GM19351 (cell line): ENCODE measurements around the gene LY6G6F.

Experiments used
- ATAC-seq: cut with Tn5 transposase; IDR thresholded peaks from one replicate; pipeline ENCODE4 v1.9.1; 2021; ENCODE audit warnings: mild to moderate bottlenecking, moderate library complexity; ENCODE audit not compliant: unreplicated experiment

LY6G6F gene

GRCh38 chr6:31706599-31706998 is at the start of gene LY6G6F:
Gene LY6G6F (plus strand): TSS chr6:31706866. CDS start chr6:31706907, 41 bp downstream.
- no peak for ATAC-seq

GRCh38 chr6:31657406-31658157 is 49.1 kb upstream of the LY6G6F start:
- ATAC-seq: no peak

- ATAC-seq: no peak
Measured at GRCh38 chr6:31658158-31658688, 48.4 kb upstream of the LY6G6F start.

- no peak for ATAC-seq
Measured at GRCh38 chr6:31658983-31659648, 47.5 kb upstream of the LY6G6F start.

- ATAC-seq: no peak
Measured at GRCh38 chr6:31659649-31660380, 46.9 kb upstream of the LY6G6F start.

- peak; percentile 55 for ATAC-seq
Measured at GRCh38 chr6:31660381-31661261, 46.0 kb upstream of the LY6G6F start, which contains the start of gene C6orf47. Gene C6orf47 (minus strand): TSS chr6:31660778. CDS start chr6:31659947, 831 bp downstream.

- ATAC-seq: no peak
Measured at GRCh38 chr6:31661262-31662123, 45.2 kb upstream of the LY6G6F start.

- ATAC-seq: no peak
Measured at GRCh38 chr6:31662124-31662723, 44.4 kb upstream of the LY6G6F start.

GRCh38 chr6:31663126-31663960 is 43.3 kb upstream of the LY6G6F start:
- no peak for ATAC-seq

GRCh38 chr6:31663961-31664789 is 42.5 kb upstream of the LY6G6F start:
- no peak for ATAC-seq

GRCh38 chr6:31664790-31665500 is 41.7 kb upstream of the LY6G6F start, which contains the start of gene GPANK1:
Gene GPANK1 (minus strand): TSS chr6:31664997. CDS start chr6:31664478, 519 bp downstream.
- ATAC-seq: no peak

GRCh38 chr6:31665501-31666336 is 40.9 kb upstream of the LY6G6F start, which contains the start of gene CSNK2B:
Gene CSNK2B (plus strand): TSS chr6:31666080. CDS start chr6:31666832, 752 bp downstream.
- peak; percentile 79 for ATAC-seq

- ATAC-seq: no peak
Measured at GRCh38 chr6:31666337-31666965, 40.2 kb upstream of the LY6G6F start.

GRCh38 chr6:31669676-31670075 is 37.0 kb upstream of the LY6G6F start, which contains the start of gene LY6G5B:
Gene LY6G5B (plus strand): TSS chr6:31669976. CDS start chr6:31670951, 975 bp downstream.
- ATAC-seq: no peak
